Measurements from ENCODE around the gene TNNI2.

TNNI2 gene

GRCh38 chr11:1821562-1821961 lies 17.2 kb upstream of the TNNI2 start:
- DNase-seq (ENCODE audit: low read depth in 2 of 2): no peak

GRCh38 chr11:1822648-1823375 lies 16.0 kb upstream of the TNNI2 start:
- DNase-seq (ENCODE audit: low read depth in 2 of 2): no peak

- no peak for DNase-seq (ENCODE audit: low read depth in 2 of 2)
These were observed 15.2 kb upstream of the TNNI2 start for GRCh38 chr11:1823376-1824220.

GRCh38 chr11:1824221-1825038 lies 14.4 kb upstream of the TNNI2 start:
- DNase-seq (ENCODE audit: low read depth in 2 of 2): no peak

GRCh38 chr11:1825039-1825740 lies 13.6 kb upstream of the TNNI2 start:
- no peak for DNase-seq (ENCODE audit: low read depth in 2 of 2)

- no peak for DNase-seq (ENCODE audit: low read depth in 2 of 2)
These were observed 12.9 kb upstream of the TNNI2 start for GRCh38 chr11:1825785-1826451.

GRCh38 chr11:1826552-1827094 lies 12.2 kb upstream of the TNNI2 start:
- no peak for DNase-seq (ENCODE audit: low read depth in 2 of 2)

GRCh38 chr11:1827095-1827813 lies 11.5 kb upstream of the TNNI2 start:
- no peak for DNase-seq (ENCODE audit: low read depth in 2 of 2)

- DNase-seq (ENCODE audit: low read depth in 2 of 2): no peak
These were observed 10.8 kb upstream of the TNNI2 start for GRCh38 chr11:1827931-1828330.

GRCh38 chr11:1828542-1828941 lies 10.2 kb upstream of the TNNI2 start:
- no peak for DNase-seq (ENCODE audit: low read depth in 2 of 2)

GRCh38 chr11:1829039-1829820 lies 9.6 kb upstream of the TNNI2 start:
- no peak for DNase-seq (ENCODE audit: low read depth in 2 of 2)

GRCh38 chr11:1830004-1830321 lies 8.8 kb upstream of the TNNI2 start:
- no peak for DNase-seq (ENCODE audit: low read depth in 2 of 2)

- DNase-seq (ENCODE audit: low read depth in 2 of 2): no peak
These were observed 8.2 kb upstream of the TNNI2 start for GRCh38 chr11:1830322-1831223.

- DNase-seq (ENCODE audit: low read depth in 2 of 2): no peak
These were observed 7.2 kb upstream of the TNNI2 start for GRCh38 chr11:1831338-1832210.

GRCh38 chr11:1832211-1832919 lies 6.4 kb upstream of the TNNI2 start:
- DNase-seq (ENCODE audit: low read depth in 2 of 2): no peak

GRCh38 chr11:1832920-1833295 lies 5.9 kb upstream of the TNNI2 start:
- DNase-seq (ENCODE audit: low read depth in 2 of 2): no peak

- no peak for DNase-seq (ENCODE audit: low read depth in 2 of 2)
These were observed 4.6 kb upstream of the TNNI2 start for GRCh38 chr11:1834062-1834610.

Measured in stimulated activated CD8-positive, alpha-beta memory T cell treated with anti-CD3 and anti-CD28 coated beads, Interleukin-15, amount 100 ng/mL, for 48 hours (primary cell).